GM12878 (cell line): ENCODE measurements around the gene ZMYM1. TPM values are rescaled to one million over a fixed set of nuclear protein-coding genes. Genes with fewer than 3 reads are reported as not detected.

Experiments used
- BCLAF1 ChIP-seq: fragments of 450-650 bp; IDR thresholded peaks from 2 replicates; pipeline ENCODE4 v1.6.1; 2017; ENCODE audit warnings: antibody characterized with exemption, mild to moderate bottlenecking, moderate library complexity
- BMI1 ChIP-seq: fragments of 450-650 bp; IDR thresholded peaks from 2 replicates; pipeline ENCODE4 v1.6.1; 2016; ENCODE audit warnings: mild to moderate bottlenecking, moderate library complexity, borderline replicate concordance
- KAT2A ChIP-seq: conservative IDR thresholded peaks from 2 replicates; pipeline ENCODE4 v1.6.1; 2011; ENCODE audit warnings: low read depth, low read length; ENCODE audit not compliant: control insufficient read depth
- KLF5 ChIP-seq: fragments of 450-650 bp; IDR thresholded peaks from 2 replicates; pipeline ENCODE4 v1.6.1; 2014; ENCODE audit warnings: mild to moderate bottlenecking; ENCODE audit not compliant: partially characterized antibody
- LARP7 ChIP-seq: fragments of 450-650 bp; IDR thresholded peaks from 2 replicates; pipeline ENCODE4 v1.6.1; 2017; ENCODE audit warnings: mild to moderate bottlenecking
- MYB ChIP-seq: fragments of 150-350 bp; IDR thresholded peaks from 2 replicates; pipeline ENCODE4 v1.6.1; 2014; ENCODE audit warnings: mild to moderate bottlenecking, low read depth, low read length, borderline replicate concordance
- RB1 ChIP-seq: fragments of 450-650 bp; formaldehyde crosslinking; IDR thresholded peaks from 2 replicates; pipeline ENCODE4 v1.6.1; 2017; ENCODE audit warnings: mild to moderate bottlenecking, borderline replicate concordance
- RBBP5 ChIP-seq: fragments of 200-600 bp; sonication (generic); conservative IDR thresholded peaks from 2 replicates; pipeline ENCODE4 v1.6.1; 2016
- STAT3 ChIP-seq: IDR thresholded peaks from 2 replicates; pipeline ENCODE4 v1.6.1; 2011; ENCODE audit warnings: low read depth, low read length, improper control_type of control experiment
- ZNF592 ChIP-seq: fragments of 450-650 bp; IDR thresholded peaks from 2 replicates; pipeline ENCODE4 v1.6.1; 2017; ENCODE audit warnings: mild to moderate bottlenecking, moderate library complexity
- polyA plus RNA-seq, 11 experiments: library from polyadenylated mRNA; depleted of rRNA in 4 of 11; unstranded in 6 of 11; stranded (reverse) in 5 of 11; fragments of >200 nt; fragmentation: Nextera tagmentation in 4 of 11; fragmentation: Illumina TruSeq in 1 of 11; extraction: Ambion mirVana in 4 of 11; extraction: Trizol in 1 of 11; gene quantifications; 1 replicate in 1 of 11; 2 replicates in 10 of 11; pipeline versions ENCODE4 v1.2.1 to v1.2.3, GENCODE V29; 2011 to 2016; ENCODE audit warnings: inconsistent platforms in 2 of 11, missing spikeins in 2 of 11, low read depth in 1 of 11
- total RNA-seq, 4 experiments: library from RNA; depleted of rRNA in 3 of 4; stranded (reverse); fragments of >200 nt in 3 of 4; fragmentation: Illumina TruSeq in 1 of 4; extraction: Trizol in 1 of 4; gene quantifications; 2 replicates each; pipeline versions ENCODE4 v1.2.1 to v1.2.3, GENCODE V29; 2013 to 2021

Gene ZMYM1
- total and polyA plus RNA-seq, 10 of the 15 experiments (the other 5 are each of a cell fraction or from before 2014, with no cell fraction given): 0.45 to 5.2 (median 1.4) TPM

- no peak for TF ChIP-seq ZNF592
- TF ChIP-seq LARP7: no peak
- no peak for TF ChIP-seq KAT2A
- TF ChIP-seq BMI1: no peak
- TF ChIP-seq RBBP5: no peak
- no peak for TF ChIP-seq STAT3
- TF ChIP-seq MYB: no peak
- TF ChIP-seq BCLAF1: no peak
- TF ChIP-seq KLF5: no peak
- no peak for TF ChIP-seq RB1
- TF ChIP-seq, all 136 proteins: peak for 0
Observed at GRCh38 chr1:35164893-35165292, 85.7 kb downstream of the ZMYM1 start (continued).

Other genes with a start within 250 kb of the ZMYM1 start
- 39.4 and 41.0 TPM in 2 replicates for gene SMIM12, start 219.6 kb upstream of the ZMYM1 start, total RNA-seq (2014; rRNA removed)
- 37.1 and 38.7 TPM in 2 replicates for gene SMIM12, start 219.6 kb upstream of the ZMYM1 start, total RNA-seq (2014; rRNA removed; fragmentation: Illumina TruSeq; extraction: Trizol)
- 42.4 and 45.6 TPM in 2 replicates for gene SMIM12, start 219.6 kb upstream of the ZMYM1 start, total RNA-seq (2021)
- gene SMIM12, start 219.6 kb upstream of the ZMYM1 start, polyA plus RNA-seq (2011; rRNA removed): 24.2 and 39.2 TPM in 2 replicates
- 45.5 and 55.9 TPM in 2 replicates for gene SMIM12, start 219.6 kb upstream of the ZMYM1 start, polyA plus RNA-seq (2014; fragmentation: Illumina TruSeq; extraction: Trizol)
- 10 to 100 TPM; 26.1 to 42.9 TPM for gene SMIM12, start 219.6 kb upstream of the ZMYM1 start, polyA plus RNA-seq (2014; fragmentation: Nextera tagmentation; extraction: Ambion mirVana)
- 45.3 and 48.9 TPM in 2 replicates for gene SMIM12, start 219.6 kb upstream of the ZMYM1 start, polyA plus RNA-seq (2014; rRNA removed)
- 10 to 100 TPM; 64.0 to 81.5 TPM for gene SMIM12, start 219.6 kb upstream of the ZMYM1 start, polyA plus RNA-seq (2016; fragmentation: Nextera tagmentation; extraction: Ambion mirVana)
- 0.05 and 0.11 TPM in 2 replicates for gene DLGAP3, start 149.7 kb upstream of the ZMYM1 start, total RNA-seq (2014; rRNA removed)
- gene DLGAP3, start 149.7 kb upstream of the ZMYM1 start, total RNA-seq (2014; rRNA removed; fragmentation: Illumina TruSeq; extraction: Trizol): 0.04 TPM in 1 of 2 replicates, not detected in the other
- 0.15 and 0.21 TPM in 2 replicates for gene DLGAP3, start 149.7 kb upstream of the ZMYM1 start, total RNA-seq (2021)
- gene DLGAP3, start 149.7 kb upstream of the ZMYM1 start, polyA plus RNA-seq (2011; rRNA removed): 0.03 TPM in 1 of 2 replicates, not detected in the other
- gene DLGAP3, start 149.7 kb upstream of the ZMYM1 start, polyA plus RNA-seq (2014; fragmentation: Illumina TruSeq; extraction: Trizol): not detected in 2 replicates
- gene DLGAP3, start 149.7 kb upstream of the ZMYM1 start, polyA plus RNA-seq (2014; fragmentation: Nextera tagmentation; extraction: Ambion mirVana): not detected
- gene DLGAP3, start 149.7 kb upstream of the ZMYM1 start, polyA plus RNA-seq (2014; rRNA removed): 0.12 and 0.16 TPM in 2 replicates
- under 1 TPM in 1 of 2 experiments, not detected in 1; 0.05 TPM for gene DLGAP3, start 149.7 kb upstream of the ZMYM1 start, polyA plus RNA-seq (2016; fragmentation: Nextera tagmentation; extraction: Ambion mirVana)
- 21.7 and 22.9 TPM in 2 replicates for gene TMEM35B, start 94.0 kb upstream of the ZMYM1 start, total RNA-seq (2014; rRNA removed)
- 14.1 and 14.8 TPM in 2 replicates for gene TMEM35B, start 94.0 kb upstream of the ZMYM1 start, total RNA-seq (2014; rRNA removed; fragmentation: Illumina TruSeq; extraction: Trizol)
- gene TMEM35B, start 94.0 kb upstream of the ZMYM1 start, total RNA-seq (2021): 15.2 and 18.8 TPM in 2 replicates
- 38.4 and 43.8 TPM in 2 replicates for gene TMEM35B, start 94.0 kb upstream of the ZMYM1 start, polyA plus RNA-seq (2011; rRNA removed)
- 17.3 TPM in 2 replicates for gene TMEM35B, start 94.0 kb upstream of the ZMYM1 start, polyA plus RNA-seq (2014; fragmentation: Illumina TruSeq; extraction: Trizol)
- 100 to 1,000 TPM; 118 to 138 TPM for gene TMEM35B, start 94.0 kb upstream of the ZMYM1 start, polyA plus RNA-seq (2014; fragmentation: Nextera tagmentation; extraction: Ambion mirVana)
- gene TMEM35B, start 94.0 kb upstream of the ZMYM1 start, polyA plus RNA-seq (2014; rRNA removed): 19.0 and 21.0 TPM in 2 replicates
- 10 to 100 TPM; 66.6 to 71.0 TPM for gene TMEM35B, start 94.0 kb upstream of the ZMYM1 start, polyA plus RNA-seq (2016; fragmentation: Nextera tagmentation; extraction: Ambion mirVana)
- 14.0 and 16.5 TPM in 2 replicates for gene ZMYM6, start 47.4 kb upstream of the ZMYM1 start, total RNA-seq (2014; rRNA removed)
- 14.1 and 14.3 TPM in 2 replicates for gene ZMYM6, start 47.4 kb upstream of the ZMYM1 start, total RNA-seq (2014; rRNA removed; fragmentation: Illumina TruSeq; extraction: Trizol)
- 11.9 and 16.7 TPM in 2 replicates for gene ZMYM6, start 47.4 kb upstream of the ZMYM1 start, total RNA-seq (2021)
- gene ZMYM6, start 47.4 kb upstream of the ZMYM1 start, polyA plus RNA-seq (2011; rRNA removed): 14.2 and 20.4 TPM in 2 replicates
- 16.3 and 19.2 TPM in 2 replicates for gene ZMYM6, start 47.4 kb upstream of the ZMYM1 start, polyA plus RNA-seq (2014; fragmentation: Illumina TruSeq; extraction: Trizol)
- 1 to 10 TPM; 8.2 to 8.9 TPM for gene ZMYM6, start 47.4 kb upstream of the ZMYM1 start, polyA plus RNA-seq (2014; fragmentation: Nextera tagmentation; extraction: Ambion mirVana)
- 14.6 and 17.1 TPM in 2 replicates for gene ZMYM6, start 47.4 kb upstream of the ZMYM1 start, polyA plus RNA-seq (2014; rRNA removed)
- gene ZMYM6, start 47.4 kb upstream of the ZMYM1 start, polyA plus RNA-seq (2016; fragmentation: Nextera tagmentation; extraction: Ambion mirVana): 10 to 100 TPM; 12.3 to 14.0 TPM
- 201 and 223 TPM in 2 replicates for gene SFPQ, start 113.8 kb downstream of the ZMYM1 start, total RNA-seq (2014; rRNA removed)
- gene SFPQ, start 113.8 kb downstream of the ZMYM1 start, total RNA-seq (2014; rRNA removed; fragmentation: Illumina TruSeq; extraction: Trizol): 384 and 393 TPM in 2 replicates
- gene SFPQ, start 113.8 kb downstream of the ZMYM1 start, total RNA-seq (2021): 305 and 325 TPM in 2 replicates
- gene SFPQ, start 113.8 kb downstream of the ZMYM1 start, polyA plus RNA-seq (2011; rRNA removed): 177 and 237 TPM in 2 replicates
- 559 and 719 TPM in 2 replicates for gene SFPQ, start 113.8 kb downstream of the ZMYM1 start, polyA plus RNA-seq (2014; fragmentation: Illumina TruSeq; extraction: Trizol)
- gene SFPQ, start 113.8 kb downstream of the ZMYM1 start, polyA plus RNA-seq (2014; fragmentation: Nextera tagmentation; extraction: Ambion mirVana): 100 to 1,000 TPM in 1 of 2 experiments, 10 to 100 TPM in 1; 78.5 to 117 TPM
- gene SFPQ, start 113.8 kb downstream of the ZMYM1 start, polyA plus RNA-seq (2014; rRNA removed): 257 and 273 TPM in 2 replicates
- gene SFPQ, start 113.8 kb downstream of the ZMYM1 start, polyA plus RNA-seq (2016; fragmentation: Nextera tagmentation; extraction: Ambion mirVana): 100 to 1,000 TPM; 171 to 198 TPM
- 22.1 and 27.4 TPM in 2 replicates for gene ZMYM4, start 189.3 kb downstream of the ZMYM1 start, total RNA-seq (2014; rRNA removed)
- 26.4 and 29.5 TPM in 2 replicates for gene ZMYM4, start 189.3 kb downstream of the ZMYM1 start, total RNA-seq (2014; rRNA removed; fragmentation: Illumina TruSeq; extraction: Trizol)
- gene ZMYM4, start 189.3 kb downstream of the ZMYM1 start, total RNA-seq (2021): 37.0 and 38.4 TPM in 2 replicates
- gene ZMYM4, start 189.3 kb downstream of the ZMYM1 start, polyA plus RNA-seq (2011; rRNA removed): 29.8 and 46.0 TPM in 2 replicates
- 30.4 and 36.1 TPM in 2 replicates for gene ZMYM4, start 189.3 kb downstream of the ZMYM1 start, polyA plus RNA-seq (2014; fragmentation: Illumina TruSeq; extraction: Trizol)
- 1 to 10 TPM; 8.0 to 8.5 TPM for gene ZMYM4, start 189.3 kb downstream of the ZMYM1 start, polyA plus RNA-seq (2014; fragmentation: Nextera tagmentation; extraction: Ambion mirVana)
- 18.5 and 21.2 TPM in 2 replicates for gene ZMYM4, start 189.3 kb downstream of the ZMYM1 start, polyA plus RNA-seq (2014; rRNA removed)
- 10 to 100 TPM; 32.6 to 36.7 TPM for gene ZMYM4, start 189.3 kb downstream of the ZMYM1 start, polyA plus RNA-seq (2016; fragmentation: Nextera tagmentation; extraction: Ambion mirVana)